ENCODE measurements around the gene SOCS6. TPM values are rescaled to one million over a fixed set of nuclear protein-coding genes. Genes with fewer than 3 reads are reported as not detected.

The SOCS6 gene
- total RNA-seq, 1 donor from 2014 or later: 23.7 TPM

- Mint-ChIP-seq H3K9me3 (ENCODE audit: unreplicated experiment) (peaks cover 4% of the 10 kb centered on the region), H3K4me1 (ENCODE audit: unreplicated experiment) (no peaks in the 10 kb centered on the region), H3K27ac (ENCODE audit: unreplicated experiment) (no peak overlapping the region), H3K36me3 (ENCODE audit: low read depth, unreplicated experiment) (no peaks in the 10 kb centered on the region), H3K4me3 (ENCODE audit: unreplicated experiment) (no peak overlapping the region), H3K27me3 (ENCODE audit: unreplicated experiment) (no peaks in the 10 kb centered on the region)
- DNase-seq (ENCODE audit: low spot score): no peak
- TF ChIP-seq CTCF (IDR thresholded peaks at IDR 0.05; ENCODE audit: unreplicated experiment): no peak
These were observed 27.6 kb upstream of the SOCS6 start for GRCh38 chr18:70261141-70261788.

- DNase-seq (ENCODE audit: low spot score): no peak
- Mint-ChIP-seq H3K27me3 (ENCODE audit: unreplicated experiment) (no peaks in the 10 kb centered on the region), H3K27ac (ENCODE audit: unreplicated experiment) (no peak overlapping the region), H3K4me3 (ENCODE audit: unreplicated experiment) (no peak overlapping the region), H3K9me3 (ENCODE audit: unreplicated experiment) (peaks cover 4% of the 10 kb centered on the region), H3K4me1 (ENCODE audit: unreplicated experiment) (no peaks in the 10 kb centered on the region), H3K36me3 (ENCODE audit: low read depth, unreplicated experiment) (no peaks in the 10 kb centered on the region)
- no peak for TF ChIP-seq CTCF (IDR thresholded peaks at IDR 0.05; ENCODE audit: unreplicated experiment)
These were observed 25.5 kb upstream of the SOCS6 start for GRCh38 chr18:70263336-70263735.

GRCh38 chr18:70271742-70272141, 17.1 kb upstream of the SOCS6 start:
- TF ChIP-seq CTCF (IDR thresholded peaks at IDR 0.05; ENCODE audit: unreplicated experiment): no peak
- no peak overlapping the region for H3K27ac Mint-ChIP-seq (ENCODE audit: unreplicated experiment)
- H3K4me1 Mint-ChIP-seq (ENCODE audit: unreplicated experiment): no peaks in the 10 kb centered on the region
- H3K27me3 Mint-ChIP-seq (ENCODE audit: unreplicated experiment): no peaks in the 10 kb centered on the region
- no peak overlapping the region for H3K4me3 Mint-ChIP-seq (ENCODE audit: unreplicated experiment)
- H3K9me3 Mint-ChIP-seq (ENCODE audit: unreplicated experiment): peaks cover 8% of the 10 kb centered on the region
- peaks cover 12% of the 10 kb centered on the region for H3K36me3 Mint-ChIP-seq (ENCODE audit: low read depth, unreplicated experiment)
- no peak for DNase-seq (ENCODE audit: low spot score)

GRCh38 chr18:70273021-70273420, 15.8 kb upstream of the SOCS6 start:
- Mint-ChIP-seq H3K4me3 (ENCODE audit: unreplicated experiment) (no peak overlapping the region), H3K4me1 (ENCODE audit: unreplicated experiment) (no peaks in the 10 kb centered on the region), H3K27ac (ENCODE audit: unreplicated experiment) (no peak overlapping the region), H3K9me3 (ENCODE audit: unreplicated experiment) (peaks cover 8% of the 10 kb centered on the region), H3K27me3 (ENCODE audit: unreplicated experiment) (no peaks in the 10 kb centered on the region), H3K36me3 (ENCODE audit: low read depth, unreplicated experiment) (peaks cover 12% of the 10 kb centered on the region)
- no peak for DNase-seq (ENCODE audit: low spot score)
- no peak for TF ChIP-seq CTCF (IDR thresholded peaks at IDR 0.05; ENCODE audit: unreplicated experiment)

- no peaks in the 10 kb centered on the region for H3K4me1 Mint-ChIP-seq (ENCODE audit: unreplicated experiment)
- H3K9me3 Mint-ChIP-seq (ENCODE audit: unreplicated experiment): no peaks in the 10 kb centered on the region
- peaks cover 8% of the 10 kb centered on the region for H3K36me3 Mint-ChIP-seq (ENCODE audit: low read depth, unreplicated experiment)
- H3K27me3 Mint-ChIP-seq (ENCODE audit: unreplicated experiment): peaks cover 2% of the 10 kb centered on the region
- DNase-seq (ENCODE audit: low spot score): no peak
- no peak overlapping the region for H3K4me3 Mint-ChIP-seq (ENCODE audit: unreplicated experiment)
- TF ChIP-seq CTCF (IDR thresholded peaks at IDR 0.05; ENCODE audit: unreplicated experiment): no peak
- H3K27ac Mint-ChIP-seq (ENCODE audit: unreplicated experiment): no peak overlapping the region
These were observed 12.2 kb upstream of the SOCS6 start for GRCh38 chr18:70276416-70277191.

All from endothelial cell (in vitro differentiated cells).